Measurements from ENCODE around the gene NELL1.

DNA sequence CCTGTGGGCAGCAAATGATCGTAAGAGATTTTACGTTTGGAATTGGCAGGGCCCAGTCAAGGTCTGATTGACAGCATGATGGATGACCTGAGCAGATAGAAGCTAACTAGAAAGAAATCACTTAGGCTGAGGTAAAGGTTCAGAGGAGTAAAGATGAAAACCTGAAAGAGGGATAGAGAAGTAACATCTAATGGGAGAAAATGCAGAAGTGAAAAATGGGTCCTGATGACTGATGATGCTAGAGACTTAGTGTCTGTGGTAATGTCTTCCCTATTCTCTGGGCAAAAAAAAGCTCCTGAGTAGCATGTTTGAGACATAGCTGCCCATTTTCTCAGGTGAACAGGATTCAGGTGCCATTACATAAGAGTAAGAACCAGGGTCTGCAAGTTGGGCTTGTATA, 894.7 kb downstream of the NELL1 start:
- TF ChIP-seq, protein P1, sequence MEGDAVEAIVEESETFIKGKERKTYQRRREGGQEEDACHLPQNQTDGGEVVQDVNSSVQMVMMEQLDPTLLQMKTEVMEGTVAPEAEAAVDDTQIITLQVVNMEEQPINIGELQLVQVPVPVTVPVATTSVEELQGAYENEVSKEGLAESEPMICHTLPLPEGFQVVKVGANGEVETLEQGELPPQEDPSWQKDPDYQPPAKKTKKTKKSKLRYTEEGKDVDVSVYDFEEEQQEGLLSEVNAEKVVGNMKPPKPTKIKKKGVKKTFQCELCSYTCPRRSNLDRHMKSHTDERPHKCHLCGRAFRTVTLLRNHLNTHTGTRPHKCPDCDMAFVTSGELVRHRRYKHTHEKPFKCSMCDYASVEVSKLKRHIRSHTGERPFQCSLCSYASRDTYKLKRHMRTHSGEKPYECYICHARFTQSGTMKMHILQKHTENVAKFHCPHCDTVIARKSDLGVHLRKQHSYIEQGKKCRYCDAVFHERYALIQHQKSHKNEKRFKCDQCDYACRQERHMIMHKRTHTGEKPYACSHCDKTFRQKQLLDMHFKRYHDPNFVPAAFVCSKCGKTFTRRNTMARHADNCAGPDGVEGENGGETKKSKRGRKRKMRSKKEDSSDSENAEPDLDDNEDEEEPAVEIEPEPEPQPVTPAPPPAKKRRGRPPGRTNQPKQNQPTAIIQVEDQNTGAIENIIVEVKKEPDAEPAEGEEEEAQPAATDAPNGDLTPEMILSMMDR (IDR thresholded peaks at IDR 0.05; ENCODE audit: insufficient read depth, low read depth, low read length), result no peak
- no peak for TF ChIP-seq EZH2 (IDR thresholded peaks at IDR 0.05; ENCODE audit: insufficient read depth, low read length)

Measured in astrocyte (in vitro differentiated cells and primary cell).